BJ (cell line): ENCODE measurements around the gene HERC5. TPM values are rescaled to one million over a fixed set of nuclear protein-coding genes. Genes with fewer than 3 reads are reported as not detected.
"Not testable (repeated sequence)": the region's sequence is repeated elsewhere in the genome, so short reads cannot be mapped to it uniquely, and the experiment has no call there.

ENCODE experiments used
- CTCF ChIA-PET: fragments of 350-600 bp; formaldehyde crosslinking; extraction: SDS; loops from one replicate; lab custom pipeline; 2021; ENCODE audit warnings: antibody characterized with exemption, inconsistent platforms; lab: Yijun Ruan, JAX
- POLR2A ChIA-PET: fragments of 300-600 bp; sonication (Branson Sonifier 250); formaldehyde crosslinking; extraction: SDS; loops from one replicate; lab custom pipeline; 2021; ENCODE audit warnings: antibody characterized with exemption; lab: Charles Lee
- DNase-seq: peaks from one replicate; pipeline ENCODE4 v3.0.0-alpha.2; 2011; ENCODE audit warnings: low read depth
- H3K27me3 ChIP-seq: 2 replicates; pipeline ENCODE4 v1.6.0; 2011; ENCODE audit warnings: low read length; ENCODE audit not compliant: control insufficient read depth, insufficient read depth
- H3K36me3 ChIP-seq: 2 replicates; pipeline ENCODE4 v1.5.1; 2011; ENCODE audit warnings: low read length; ENCODE audit not compliant: control insufficient read depth, insufficient read depth
- H3K4me3 ChIP-seq: 2 replicates; pipeline ENCODE4 v1.5.1; 2011; ENCODE audit warnings: low read depth, mild to moderate bottlenecking, control low read depth, low read length
- CTCF ChIP-seq: IDR thresholded peaks from 2 replicates; pipeline ENCODE4 v1.5.1; 2011; ENCODE audit warnings: low read depth, mild to moderate bottlenecking, control low read depth, inconsistent platforms, low read length, moderate library complexity; ENCODE audit not compliant: insufficient read depth
- polyA plus RNA-seq: library from polyadenylated mRNA; depleted of rRNA; stranded (reverse); fragments of >200 nt; gene quantifications from 2 replicates; pipeline ENCODE4 v1.2.3, GENCODE V29; 2011

HERC5 gene
- polyA plus RNA-seq, 1 experiment = 0.05 TPM

- DNase-seq = no peak
- Histone ChIP-seq H3K27me3 (no peaks in the 10 kb centered on the region), H3K4me3 (no peak overlapping the region), H3K36me3 (no peaks in the 10 kb centered on the region)
- ChIA-PET POLR2A (no interaction called here), CTCF (interaction anchor here (0.9 to 1.6 kb wide), 4 partner anchors 9 to 77 kb away, joined by 3 to 5 read pairs (median 4); partner anchors contain the start of gene HERC5)
- no peak for TF ChIP-seq CTCF
Measured at GRCh38 chr4:88446124-88446523, 10.8 kb upstream of the HERC5 start.

GRCh38 chr4:88447371-88448095 is 9.4 kb upstream of the HERC5 start:
- ChIA-PET CTCF (interaction anchor here (1.4 to 1.7 kb wide), 3 partner anchors 11 to 79 kb away, joined by 3 to 4 read pairs (median 3); no protein-coding TSS in a partner anchor), POLR2A (no interaction called here)
- DNase-seq = no peak
- Histone ChIP-seq H3K4me3 (no peak overlapping the region), H3K36me3 (no peaks in the 10 kb centered on the region), H3K27me3 (no peaks in the 10 kb centered on the region)
- no peak for TF ChIP-seq CTCF

- H3K27me3 ChIP-seq, H3K36me3 ChIP-seq, DNase-seq, POLR2A ChIA-PET, H3K4me3 ChIP-seq: not testable (repeated sequence)
- CTCF ChIA-PET = interaction anchor here (1.7 kb wide), 2 partner anchors 12 to 79 kb away, joined by 4 read pairs; no protein-coding TSS in a partner anchor
Measured at GRCh38 chr4:88448211-88448765, 8.6 kb upstream of the HERC5 start.

- Histone ChIP-seq H3K4me3 (no peak overlapping the region), H3K27me3 (no peaks in the 10 kb centered on the region), H3K36me3 (no peaks in the 10 kb centered on the region)
- ChIA-PET POLR2A (no interaction called here), CTCF (interaction anchor here (1.7 kb wide), 2 partner anchors 12 to 80 kb away, joined by 4 read pairs; no protein-coding TSS in a partner anchor)
- no peak for DNase-seq
- TF ChIP-seq CTCF = no peak
Measured at GRCh38 chr4:88448889-88449288, 8.0 kb upstream of the HERC5 start.

GRCh38 chr4:88449290-88449689 is 7.6 kb upstream of the HERC5 start:
- DNase-seq = no peak
- ChIA-PET CTCF (interaction anchor here (1.7 kb wide), 2 partner anchors 13 to 80 kb away, joined by 4 read pairs; no protein-coding TSS in a partner anchor), POLR2A (no interaction called here)
- Histone ChIP-seq H3K27me3 (no peaks in the 10 kb centered on the region), H3K36me3 (no peaks in the 10 kb centered on the region), H3K4me3 (no peak overlapping the region)
- no peak for TF ChIP-seq CTCF
